GM19452 (cell line): Measurements from ENCODE around the gene TUBD1.
A peak's percentile ranks its signal among the peaks of the same experiment; 100 is the strongest.
"Not testable (repeated sequence)": the region's sequence is repeated elsewhere in the genome, so short reads cannot be mapped to it uniquely, and the experiment has no call there.

Experiments used
- ATAC-seq: cut with Tn5 transposase; IDR thresholded peaks from one replicate; pipeline ENCODE4 v1.9.1; 2021; ENCODE audit not compliant: unreplicated experiment

Gene TUBD1

DNA sequence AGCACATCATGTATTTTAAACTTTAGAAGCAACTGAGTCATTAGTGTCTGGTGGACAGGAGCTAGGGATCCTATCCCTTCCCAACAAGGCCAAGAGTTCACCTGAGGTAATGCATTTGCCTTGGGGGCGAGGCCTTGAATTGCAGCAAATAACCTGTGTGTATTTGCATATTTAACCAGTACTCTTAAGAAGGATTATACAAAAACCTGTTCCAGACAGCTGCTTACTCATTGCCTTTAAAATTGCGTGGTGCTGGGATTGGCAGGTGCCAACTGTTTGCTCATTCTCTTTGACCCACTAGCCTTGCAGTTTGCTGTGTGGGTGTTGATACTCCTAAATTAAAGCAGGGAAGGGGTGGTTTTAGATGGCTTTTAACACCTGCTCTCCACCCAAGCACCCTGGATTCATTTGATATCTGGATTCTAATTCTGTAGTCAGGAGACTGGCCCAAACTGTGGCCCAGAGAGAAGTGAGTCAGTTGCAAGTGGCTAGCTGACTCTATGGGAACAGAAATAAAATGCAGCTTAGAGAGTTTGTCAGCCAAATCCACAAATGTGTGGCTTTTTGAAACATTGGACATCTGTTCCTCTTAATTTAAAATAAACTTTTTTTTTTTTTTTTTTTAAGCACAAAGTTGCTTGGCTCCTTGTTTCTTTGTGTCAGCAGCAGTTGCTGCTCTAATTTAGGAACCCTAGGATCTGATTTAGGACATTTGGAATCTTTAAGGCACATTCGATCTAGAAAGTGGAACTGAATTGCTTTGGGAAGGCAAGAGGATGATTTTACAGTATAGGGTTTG is 46.9 kb downstream of the TUBD1 start:
- no peak for ATAC-seq

DNA sequence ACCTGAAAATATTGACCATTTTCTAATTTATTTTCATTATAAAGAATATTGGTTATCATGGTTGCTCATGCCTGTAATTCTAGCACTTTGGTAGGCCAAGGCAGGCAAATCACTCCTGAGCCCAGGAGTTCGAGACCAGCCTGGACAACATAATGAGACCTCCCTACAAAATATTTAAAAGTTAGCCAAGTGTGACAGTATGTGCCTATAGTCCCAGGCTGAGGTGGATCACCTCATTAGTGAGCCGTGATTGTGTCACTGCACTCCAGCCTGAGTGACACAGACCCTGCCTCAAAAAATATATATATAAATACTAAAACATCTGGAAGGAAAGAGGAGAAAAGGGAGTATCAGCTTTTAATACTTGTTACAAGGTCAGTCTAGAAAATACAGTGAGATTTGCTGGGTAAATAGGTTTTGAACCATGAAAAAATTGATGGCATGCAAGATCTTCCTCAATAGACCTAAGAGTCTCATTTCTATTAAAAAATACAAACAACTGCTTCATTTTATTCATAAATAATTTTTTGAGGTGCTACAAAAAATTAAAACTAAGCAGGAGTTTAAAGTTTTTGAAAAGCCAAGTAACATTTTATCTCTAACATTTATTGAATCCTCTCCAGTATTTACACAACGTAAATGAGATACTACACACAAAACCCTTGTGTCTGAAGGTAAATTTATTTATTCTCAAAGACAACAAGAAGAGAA is 47.7 kb downstream of the TUBD1 start:
- ATAC-seq = no peak

DNA sequence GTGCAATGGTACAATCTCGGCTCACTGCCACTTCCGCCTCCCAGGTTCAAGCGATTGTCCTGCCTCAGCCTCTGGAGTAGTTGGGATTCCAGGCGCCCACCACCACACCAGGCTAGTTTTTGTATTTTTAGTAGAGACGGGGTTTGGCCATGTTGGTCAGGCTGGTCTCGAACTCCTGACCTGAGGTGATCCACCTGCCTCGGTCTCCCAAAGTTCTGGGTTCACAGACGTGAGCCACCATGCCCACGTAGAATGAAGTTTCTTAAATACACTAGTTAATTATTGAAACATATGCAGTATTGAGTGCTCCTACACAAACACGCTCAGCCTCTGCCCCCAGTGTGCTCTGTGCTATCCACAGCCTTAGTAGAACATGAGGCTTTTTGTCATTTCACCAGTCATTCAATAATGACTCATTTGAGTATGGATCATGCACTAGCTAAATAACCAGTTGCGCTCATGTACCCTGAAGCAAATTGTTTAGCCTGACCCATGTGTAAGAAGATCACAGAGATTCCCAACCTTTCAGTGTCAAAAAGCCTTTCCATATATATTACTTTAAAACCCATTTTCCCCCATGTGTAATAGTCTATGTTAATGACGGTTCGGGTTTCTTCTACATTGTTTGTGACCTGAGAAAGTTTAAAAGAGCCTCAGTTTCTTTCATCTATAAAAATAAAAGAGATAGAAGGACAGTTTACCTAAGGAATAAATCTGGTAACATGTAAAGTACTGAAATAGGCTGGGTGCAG is 49.7 kb downstream of the TUBD1 start:
- ATAC-seq = peak; percentile 39

DNA sequence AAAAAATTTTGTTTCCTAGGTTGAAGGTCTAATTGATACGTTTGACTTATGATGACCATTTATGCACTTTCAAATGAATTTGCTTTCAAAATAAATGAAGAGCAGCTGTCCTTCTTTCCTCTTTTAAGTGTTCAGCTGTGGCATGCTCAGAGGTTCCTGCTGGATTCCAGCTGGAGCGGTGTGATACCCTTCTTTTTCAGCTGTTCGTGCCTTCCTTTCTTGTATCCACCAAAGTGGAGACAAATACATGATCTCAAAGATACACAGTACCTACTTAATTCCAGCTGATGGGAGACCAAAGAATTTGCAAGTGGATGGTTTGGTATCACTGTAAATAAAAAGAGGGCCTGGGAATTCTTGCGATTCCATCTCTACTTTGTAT is 50.9 kb downstream of the TUBD1 start:
- not testable (repeated sequence) for ATAC-seq

DNA sequence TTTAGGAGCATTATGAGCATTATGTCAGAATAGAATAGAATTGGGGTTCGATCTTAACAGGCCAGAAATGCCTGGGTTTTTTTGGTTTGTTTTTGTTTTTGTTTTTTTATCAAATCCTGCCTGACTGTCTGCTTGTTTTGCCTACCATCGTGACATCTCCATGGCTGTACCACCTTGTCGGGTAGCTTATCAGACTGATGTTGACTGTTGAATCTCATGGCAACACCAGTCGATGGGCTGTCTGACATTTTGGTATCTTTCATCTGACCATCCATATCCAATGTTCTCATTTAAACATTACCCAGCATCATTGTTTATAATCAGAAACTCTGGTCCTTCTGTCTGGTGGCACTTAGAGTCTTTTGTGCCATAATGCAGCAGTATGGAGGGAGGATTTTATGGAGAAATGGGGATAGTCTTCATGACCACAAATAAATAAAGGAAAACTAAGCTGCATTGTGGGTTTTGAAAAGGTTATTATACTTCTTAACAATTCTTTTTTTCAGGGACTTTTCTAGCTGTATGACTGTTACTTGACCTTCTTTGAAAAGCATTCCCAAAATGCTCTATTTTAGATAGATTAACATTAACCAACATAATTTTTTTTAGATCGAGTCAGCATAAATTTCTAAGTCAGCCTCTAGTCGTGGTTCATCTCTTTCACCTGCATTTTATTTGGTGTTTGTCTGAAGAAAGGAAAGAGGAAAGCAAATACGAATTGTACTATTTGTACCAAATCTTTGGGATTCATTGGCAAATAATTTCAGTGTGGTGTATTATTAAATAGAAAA is 51.5 kb downstream of the TUBD1 start:
- ATAC-seq = not testable (repeated sequence)

DNA sequence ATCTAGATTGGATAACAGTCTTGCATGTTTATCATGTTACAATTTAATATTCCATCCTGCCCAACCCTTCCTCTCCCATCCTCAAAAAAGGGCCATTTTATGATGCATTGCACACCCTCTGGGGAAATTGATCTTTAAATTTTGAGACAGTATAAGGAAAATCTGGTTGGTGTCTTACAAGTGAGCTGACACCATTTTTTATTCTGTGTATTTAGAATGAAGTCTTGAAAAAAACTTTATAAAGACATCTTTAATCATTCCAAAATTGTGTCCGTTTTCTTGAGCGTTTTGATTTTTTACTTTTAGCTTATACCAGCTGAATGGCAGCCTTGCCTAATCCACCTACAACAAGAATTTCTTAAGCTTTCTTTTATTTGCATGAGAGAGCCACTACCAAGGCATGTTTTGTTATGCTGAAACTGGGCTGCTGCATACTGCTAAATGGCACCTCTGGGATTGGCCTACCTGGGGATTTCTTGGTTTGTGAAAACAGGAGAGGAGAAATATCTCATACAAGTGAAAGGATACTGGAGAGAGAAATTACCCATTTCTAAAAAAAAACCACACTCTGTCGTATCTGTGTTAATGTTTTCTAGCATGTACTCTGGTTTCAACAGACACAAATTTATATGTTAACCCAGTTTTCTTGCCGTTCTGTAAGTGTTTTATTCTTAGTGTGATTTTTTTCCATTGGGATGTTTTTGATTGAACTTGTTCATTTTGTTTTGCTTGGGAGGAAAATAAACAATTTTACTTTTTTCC is 52.2 kb downstream of the TUBD1 start:
- no peak for ATAC-seq

DNA sequence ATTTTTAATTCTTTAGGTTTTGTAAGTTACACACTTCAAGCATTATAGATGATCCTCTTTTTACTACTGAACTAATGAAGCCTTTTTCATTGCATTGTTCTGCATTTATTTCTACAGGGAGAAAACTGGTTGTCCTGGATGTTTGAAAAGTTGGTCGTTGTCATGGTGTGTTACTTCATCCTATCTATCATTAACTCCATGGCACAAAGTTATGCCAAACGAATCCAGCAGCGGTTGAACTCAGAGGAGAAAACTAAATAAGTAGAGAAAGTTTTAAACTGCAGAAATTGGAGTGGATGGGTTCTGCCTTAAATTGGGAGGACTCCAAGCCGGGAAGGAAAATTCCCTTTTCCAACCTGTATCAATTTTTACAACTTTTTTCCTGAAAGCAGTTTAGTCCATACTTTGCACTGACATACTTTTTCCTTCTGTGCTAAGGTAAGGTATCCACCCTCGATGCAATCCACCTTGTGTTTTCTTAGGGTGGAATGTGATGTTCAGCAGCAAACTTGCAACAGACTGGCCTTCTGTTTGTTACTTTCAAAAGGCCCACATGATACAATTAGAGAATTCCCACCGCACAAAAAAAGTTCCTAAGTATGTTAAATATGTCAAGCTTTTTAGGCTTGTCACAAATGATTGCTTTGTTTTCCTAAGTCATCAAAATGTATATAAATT is 53.0 kb downstream of the TUBD1 start:
- ATAC-seq = no peak

DNA sequence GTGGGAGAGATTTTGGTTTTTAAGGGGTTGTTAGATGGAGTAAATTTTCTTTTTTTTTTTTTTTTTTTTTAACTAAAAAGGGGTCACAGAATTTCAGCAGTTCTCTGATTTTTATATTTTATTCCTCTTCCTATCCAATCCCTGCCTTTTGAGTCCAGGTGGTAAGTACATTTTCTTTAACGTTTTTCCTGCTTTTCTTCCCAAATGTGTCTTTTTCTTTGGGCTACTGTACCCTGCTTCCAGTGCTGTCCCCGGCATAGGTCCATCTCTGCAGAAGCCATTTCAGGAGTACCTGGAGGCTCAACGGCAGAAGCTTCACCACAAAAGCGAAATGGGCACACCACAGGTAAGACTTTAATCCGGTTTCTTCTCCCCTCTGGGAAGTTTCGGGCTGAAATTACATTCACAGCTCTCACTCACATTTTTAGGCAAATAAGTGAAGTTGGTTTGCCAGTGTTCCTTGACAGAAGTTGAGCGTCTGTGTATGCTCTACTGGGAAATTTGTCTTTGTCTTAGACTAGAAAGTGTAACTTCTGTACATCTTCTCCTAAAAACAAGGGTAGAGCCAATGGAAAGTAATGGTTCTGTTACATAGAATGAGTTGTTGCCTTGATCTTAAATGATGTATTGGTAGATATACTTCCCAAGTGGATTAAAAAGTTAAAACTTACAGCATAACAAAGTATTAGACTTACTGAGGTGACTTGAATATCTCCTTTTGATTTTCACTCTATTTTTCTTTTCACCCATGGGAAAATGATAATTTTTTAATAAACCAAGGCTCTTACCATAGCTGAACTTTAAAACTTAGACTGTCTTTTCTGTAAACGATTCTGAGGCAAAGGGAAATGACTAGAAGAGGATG is 54.5 kb downstream of the TUBD1 start:
- no peak for ATAC-seq

DNA sequence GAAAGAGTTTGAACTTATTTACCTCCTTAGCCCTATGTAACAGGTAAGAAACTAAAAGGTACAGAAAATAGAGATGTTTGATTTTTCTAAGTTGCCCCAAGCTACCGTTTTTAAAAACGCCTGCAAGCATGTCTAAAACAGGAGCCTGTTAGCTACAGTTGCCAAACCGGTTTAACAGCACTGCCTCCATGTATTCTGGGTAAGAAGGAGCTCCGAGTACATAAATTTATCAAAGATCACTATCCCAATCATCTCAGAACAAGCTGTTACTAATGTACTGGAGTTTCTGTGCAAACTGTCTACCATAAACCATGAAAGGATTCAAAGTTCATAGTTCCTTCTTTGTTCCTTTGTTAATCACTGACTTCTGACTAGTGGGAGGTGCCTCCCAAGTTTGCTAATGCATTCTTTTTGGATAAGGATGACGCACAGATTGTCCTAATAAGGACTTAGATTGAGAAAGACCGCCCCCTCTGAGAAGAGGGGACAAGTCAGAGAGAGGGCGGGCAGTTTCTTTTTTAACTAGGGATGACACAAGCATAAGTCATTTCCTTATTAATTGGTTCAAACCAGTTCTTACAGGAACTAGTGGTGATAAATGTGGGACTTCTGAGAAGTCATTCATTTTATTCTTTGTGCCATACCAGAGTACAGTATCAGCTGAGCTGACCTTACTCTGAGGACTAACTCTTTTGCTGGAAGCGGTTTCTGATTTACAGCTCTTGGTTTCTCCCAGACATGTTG is 55.3 kb downstream of the TUBD1 start:
- ATAC-seq = peak; percentile 73

DNA sequence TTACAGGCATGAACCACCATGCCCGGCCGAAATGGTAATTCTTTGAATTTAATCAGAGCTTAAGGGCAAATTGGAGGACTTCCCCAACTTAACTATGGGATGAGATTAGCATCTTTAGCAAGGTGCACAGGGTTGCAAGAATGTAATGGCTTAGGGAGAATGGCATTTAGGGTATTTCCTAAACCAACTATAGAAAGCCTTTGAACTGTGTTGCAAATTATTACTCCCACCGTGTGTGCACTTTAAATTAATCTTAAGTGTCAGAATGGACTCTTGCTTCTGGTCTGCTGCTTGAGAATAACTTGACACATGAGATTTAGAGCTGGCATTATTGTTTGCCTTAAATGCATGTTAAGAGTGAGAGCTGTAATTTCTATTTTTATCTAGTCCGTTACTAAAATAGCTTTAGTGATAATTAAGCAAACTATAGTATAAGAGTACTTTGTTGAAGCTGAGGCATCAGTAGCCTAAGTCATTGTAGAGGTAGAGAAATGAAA is 59.8 kb downstream of the TUBD1 start:
- no peak for ATAC-seq

DNA sequence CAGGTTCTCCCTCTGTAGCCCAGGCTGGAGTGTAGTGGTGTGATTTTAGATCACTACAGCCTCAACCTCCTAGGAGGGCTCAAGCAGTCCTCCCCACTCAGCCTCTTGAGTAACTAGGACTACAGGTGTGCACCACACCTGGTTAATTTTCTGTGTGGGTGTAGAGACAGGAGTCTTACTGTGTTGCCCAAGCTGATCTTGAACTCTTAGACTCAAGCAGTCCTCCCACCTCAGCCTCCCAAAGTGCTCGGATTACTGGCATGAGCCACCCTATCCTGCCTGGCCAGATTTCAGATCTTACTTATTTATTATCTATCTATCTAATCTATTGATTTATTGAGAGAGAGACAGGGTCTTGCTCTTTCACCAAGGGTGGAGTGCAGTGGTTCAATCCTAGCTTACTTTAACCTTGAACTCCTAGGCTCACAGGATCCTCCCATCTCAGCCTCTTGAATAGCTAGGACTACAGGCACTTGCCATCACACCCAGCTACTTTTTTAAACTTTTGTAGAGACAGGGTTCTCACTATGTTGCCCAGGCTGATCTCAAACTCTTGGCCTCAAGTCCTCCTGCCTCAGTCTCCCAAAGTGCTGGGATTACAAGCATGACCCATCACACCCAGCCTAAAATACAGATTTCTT is 61.8 kb downstream of the TUBD1 start:
- no peak for ATAC-seq

DNA sequence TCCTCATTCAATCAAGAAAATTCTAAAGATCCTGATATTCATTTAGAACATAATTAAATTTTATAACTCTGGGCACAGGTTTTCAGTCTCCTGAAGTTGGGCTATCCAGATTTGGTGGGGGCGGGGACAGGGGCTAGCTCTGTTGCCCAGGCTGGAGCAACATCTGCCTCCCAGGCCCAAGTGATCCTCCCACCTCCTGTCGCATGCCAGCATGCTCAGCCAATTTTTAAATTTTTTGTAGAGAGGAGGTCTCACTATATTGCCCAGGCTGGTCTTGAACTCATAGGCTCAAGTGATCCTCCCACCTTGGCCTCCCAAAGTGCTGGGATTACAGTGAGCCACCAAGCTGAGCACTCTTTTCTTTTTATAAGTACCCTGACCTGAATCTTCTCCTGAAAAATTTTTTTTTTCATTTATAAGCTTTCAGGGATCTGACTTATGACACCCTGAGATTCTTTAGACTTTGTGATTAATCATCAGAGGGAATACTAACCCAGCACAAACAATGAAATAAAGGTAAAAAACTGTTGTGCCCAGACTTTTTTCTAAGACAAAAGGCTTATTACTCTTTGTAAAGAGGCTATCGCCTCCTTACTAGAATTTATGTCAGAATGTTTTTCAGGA is 62.6 kb downstream of the TUBD1 start:
- ATAC-seq = no peak

DNA sequence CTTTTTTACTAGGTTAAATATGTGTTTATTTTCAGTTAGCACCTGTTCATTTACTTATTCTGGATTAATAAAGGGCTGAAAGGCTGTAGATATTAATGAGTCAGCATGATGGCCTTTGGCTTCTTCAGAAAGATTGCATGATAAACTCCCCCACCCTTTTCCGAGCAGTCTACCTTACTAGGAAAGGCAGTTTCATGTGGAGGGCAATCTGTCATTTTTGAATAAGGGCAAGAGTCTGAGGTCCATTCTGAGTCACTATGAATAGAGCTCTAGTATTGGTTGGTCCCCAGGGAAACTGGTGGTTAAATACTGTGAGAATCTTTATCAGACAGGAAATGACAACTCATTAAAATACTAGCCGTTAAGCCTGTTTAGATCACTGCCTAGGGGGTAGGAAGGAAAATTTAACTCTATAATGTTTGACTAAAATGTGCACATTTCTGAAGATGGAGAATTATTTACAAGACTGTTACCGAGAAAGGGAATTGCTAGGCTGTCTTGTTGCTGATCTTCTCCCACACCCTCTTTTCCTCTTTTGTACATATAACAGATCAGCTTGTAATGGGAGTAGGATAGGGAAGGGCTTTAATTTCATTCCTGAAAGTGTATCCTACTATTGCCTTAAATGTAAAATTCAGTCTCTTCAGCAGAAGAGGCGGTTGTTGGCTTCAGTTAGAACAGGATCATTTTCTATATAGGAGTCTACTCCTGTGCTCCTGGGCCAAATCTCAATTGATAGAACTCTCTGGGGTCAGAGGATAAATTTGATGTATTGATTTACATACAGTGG is 63.3 kb downstream of the TUBD1 start:
- ATAC-seq = peak; percentile 68

DNA sequence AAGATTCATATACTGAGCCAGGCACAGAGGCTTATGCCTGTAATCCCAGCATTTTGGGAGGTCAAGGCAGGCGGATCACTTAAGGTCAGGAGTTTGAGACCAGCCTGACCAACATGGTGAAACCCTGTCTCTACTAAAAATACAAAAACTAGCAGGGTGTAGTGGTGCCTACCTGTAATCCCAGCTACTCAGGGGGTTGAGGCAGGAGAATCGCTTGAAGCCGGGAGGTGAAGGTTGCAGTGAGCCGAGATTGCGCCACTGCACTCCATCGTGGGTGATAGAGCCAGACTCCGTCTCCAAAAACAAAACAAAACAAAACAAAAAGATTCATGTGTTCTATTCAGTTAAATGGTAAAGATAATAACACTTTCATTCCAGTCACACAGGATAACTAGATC is 63.9 kb downstream of the TUBD1 start:
- ATAC-seq = peak; percentile 3

DNA sequence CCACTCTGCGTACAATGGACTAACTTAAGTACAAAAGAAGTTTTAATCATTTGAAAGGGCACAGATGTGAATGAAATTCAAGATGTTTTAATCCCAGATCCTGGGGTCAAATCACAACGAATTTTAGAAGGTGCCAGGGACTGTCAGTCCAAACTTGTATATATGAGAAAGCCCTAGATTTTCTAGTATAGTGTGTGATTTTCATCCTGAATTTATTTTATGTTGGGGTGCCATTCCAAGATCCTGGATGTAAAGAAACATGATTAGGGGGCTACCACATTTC is 64.3 kb downstream of the TUBD1 start:
- no peak for ATAC-seq

DNA sequence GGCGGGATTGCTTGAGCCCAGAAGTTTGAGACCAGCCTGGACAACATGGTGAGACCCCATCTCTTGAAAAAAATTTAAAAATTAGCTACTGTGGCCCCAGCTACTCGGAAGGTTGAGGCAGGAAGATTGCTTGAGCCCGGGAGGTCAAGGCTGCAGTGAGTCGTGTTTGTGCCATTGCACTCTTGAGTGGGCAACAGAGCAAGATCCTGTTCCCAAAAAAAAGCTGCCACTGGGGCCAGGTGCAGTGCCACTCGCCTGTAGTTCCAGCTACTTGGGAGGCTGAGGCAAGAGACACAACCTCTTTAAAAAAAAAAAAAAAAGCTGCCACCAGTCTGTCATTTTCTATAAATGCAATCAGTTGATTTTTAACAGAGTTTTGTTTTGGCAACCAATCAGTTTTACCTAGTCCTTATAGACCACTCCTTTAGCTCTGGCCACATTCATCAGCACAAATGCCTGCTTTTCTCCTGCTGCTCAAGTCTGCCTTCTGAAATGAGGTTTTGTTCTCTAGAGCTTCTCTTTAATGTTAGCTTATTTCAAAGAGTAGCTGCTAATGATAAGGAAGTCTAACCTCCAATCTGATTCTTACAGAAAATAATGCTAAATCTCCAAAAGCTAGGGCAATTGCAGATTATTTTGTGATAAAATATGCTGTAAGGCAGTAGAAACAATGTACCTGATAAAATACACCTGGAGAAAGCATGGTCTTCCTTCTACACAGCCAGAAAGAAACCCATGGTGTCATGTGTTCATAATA is 64.8 kb downstream of the TUBD1 start:
- ATAC-seq = no peak
